Measurements from ENCODE around the gene ERBB3.

DNA sequence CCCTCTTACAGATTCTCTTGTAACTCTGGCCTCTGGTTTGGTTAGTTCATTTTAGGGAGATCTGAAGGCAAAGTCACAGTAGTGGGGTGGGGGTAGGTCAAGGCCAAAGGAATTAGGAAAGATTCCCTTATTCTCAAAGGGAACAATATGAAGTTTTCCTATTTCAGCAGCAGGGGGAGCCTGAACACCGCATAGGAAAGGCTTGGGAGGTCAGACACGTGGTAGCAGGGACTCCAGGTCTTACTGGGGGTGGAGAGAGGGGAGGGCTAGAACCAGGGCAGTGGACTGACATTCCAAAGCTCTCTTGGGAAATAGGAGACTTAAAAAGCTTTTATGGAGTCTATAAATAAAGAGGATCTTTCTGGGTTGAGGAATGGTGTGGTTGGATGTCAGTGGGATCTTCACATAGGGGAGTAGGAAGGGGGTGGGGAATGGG is 39.4 kb downstream of the ERBB3 start:
- no peak for TF ChIP-seq GATA3 (IDR thresholded peaks at IDR 0.05; ENCODE audit: low read depth, low read length)
- TF ChIP-seq GATA2 (IDR thresholded peaks at IDR 0.05; ENCODE audit: low read depth, low read length), result no peak
